ENCODE results near the gene MSLN. TPM values are rescaled to one million over a fixed set of nuclear protein-coding genes. Genes with fewer than 3 reads are reported as not detected.

Gene MSLN
- total and polyA plus RNA-seq, 2 of the 8 experiments (the other 6 are each of a cell fraction or from before 2014, with no cell fraction given): 0.28 to 0.50 TPM

GRCh38 chr16:772959-773358 lies 12.4 kb downstream of the MSLN start:
- H3K36me3 ChIP-seq (ENCODE audit: control insufficient read depth in 2 of 4, insufficient read depth in 4 of 4, low read length in 3 of 4): no peaks in the 10 kb centered on the region
- H4K20me1 ChIP-seq (replicated peaks in 1 of 2; ENCODE audit: control insufficient read depth in 1 of 2, insufficient read depth in 2 of 2, low read length in 2 of 2): no peaks in the 10 kb centered on the region
- H4K5ac ChIP-seq (ENCODE audit: insufficient read length, low read depth, low read length): no peak overlapping the region
- H2BK15ac ChIP-seq (ENCODE audit: low read length): 0 out of 2 replicates have a peak overlapping the region, but pooled peaks have one; percentile 29
- H2AK5ac ChIP-seq (ENCODE audit: low read depth, low read length): no peak overlapping the region
- H3K56ac ChIP-seq (replicated peaks; ENCODE audit: insufficient read length, low read depth, low read length): no peak overlapping the region
- no peak overlapping the region for H3K14ac ChIP-seq (ENCODE audit: insufficient read length)
- no peak overlapping the region for H3K18ac ChIP-seq (ENCODE audit: extremely low read depth, low read length)
- H3K79me2 ChIP-seq (ENCODE audit: control insufficient read depth in 1 of 2, insufficient read depth in 2 of 2, low read length in 2 of 2): no peaks in the 10 kb centered on the region
- CTCF ChIA-PET (ENCODE audit: partially characterized antibody): interaction anchor here (1.0 to 6.0 kb wide), 5 partner anchors 12 to 62 kb away, joined by 3 to 35 read pairs (median 8); no protein-coding TSS in a partner anchor
- POLR2A ChIA-PET (ENCODE audit: partially characterized antibody): interaction anchor here (1.2 to 2.0 kb wide), 3 partner anchors 27 to 56 kb away, joined by 4 to 8 read pairs (median 4); no protein-coding TSS in a partner anchor
- whole genome bisulfite sequencing, 2 experiments (ENCODE audit: extremely low coverage in 1 of 2, insufficient coverage in 1 of 2, insufficient read length in 1 of 2, insufficient replicate concordance in 2 of 2, low coverage in 1 of 2, low lambda C conversion rate in 2 of 2, missing lambda C conversion rate in 1 of 2): 97% methylated on average over 17 of the region's 18 CpGs; no CpG with 5 or more reads in 1 of the 2 experiments
- peaks cover 0 to 8% (median 6%) of the 10 kb centered on the region in 4 experiments; a peak in 5 of 7 replicates for H3K4me1 ChIP-seq (replicated peaks in 1 of 4; ENCODE audit: control insufficient read depth in 3 of 4, insufficient read depth in 4 of 4, low read length in 3 of 4)
- no peak overlapping the region for H2BK120ac ChIP-seq (replicated peaks; ENCODE audit: low read depth, low read length)
- H2BK5ac ChIP-seq (ENCODE audit: low read depth, low read length): no peak overlapping the region; the same call in 1 of the 2 replicates
- no peak overlapping the region for H3K23ac ChIP-seq (ENCODE audit: insufficient read length)
- DNase-seq (ENCODE audit: low read depth in 1 of 2, low spot score in 2 of 2) (no peak), FAIRE-seq (no peak)
- H3K23me2 ChIP-seq (ENCODE audit: low read depth, low read length): no peaks in the 10 kb centered on the region; the same call in 1 of the 2 replicates
- no peaks in the 10 kb centered on the region for H3K9me3 ChIP-seq (ENCODE audit: insufficient read depth in 2 of 2, low read depth in 1 of 2, low read length in 1 of 2)
- no peaks in the 10 kb centered on the region for H3K79me1 ChIP-seq (ENCODE audit: low read depth, low read length)
- H3K27me3 ChIP-seq (replicated peaks in 1 of 4; ENCODE audit: control insufficient read depth in 3 of 4, extremely low read depth in 1 of 4, insufficient read depth in 3 of 4, low read length in 3 of 4): no peaks in the 10 kb centered on the region; a peak in 1 of 7 replicates
- H3K4ac ChIP-seq (replicated peaks; ENCODE audit: insufficient read length, low read depth, low read length): no peak overlapping the region
- no peak overlapping the region for H3K4me3 ChIP-seq (ENCODE audit: extremely low read depth in 1 of 4, insufficient read depth in 2 of 4, low read depth in 3 of 4, low read length in 4 of 4)
- H4K8ac ChIP-seq (ENCODE audit: extremely low read depth, insufficient read depth, low read length): no peak overlapping the region
- H3K27ac ChIP-seq (ENCODE audit: low read depth, low read length): no peak overlapping the region
- H3K4me2 ChIP-seq (ENCODE audit: insufficient read depth in 1 of 2, low read depth in 2 of 2, low read length in 2 of 2): no peak overlapping the region
- no peak overlapping the region for H4K91ac ChIP-seq (replicated peaks; ENCODE audit: insufficient read length, low read length)
- H2AFZ ChIP-seq (ENCODE audit: low read length): no peak overlapping the region
- peak overlapping the region; percentile 68; the same call in 1 of the 2 replicates for H2BK12ac ChIP-seq (ENCODE audit: low read depth, low read length)
- H2BK20ac ChIP-seq (ENCODE audit: low read length): no peak overlapping the region
- H3K9ac ChIP-seq (replicated peaks in 1 of 4; ENCODE audit: extremely low read depth in 1 of 4, low read depth in 3 of 4, low read length in 3 of 4): no peak overlapping the region
- no peak for TF ChIP-seq MAX (IDR thresholded peaks at IDR 0.05)
- TF ChIP-seq SP2 (IDR thresholded peaks at IDR 0.05; ENCODE audit: low read length): no peak
- TF ChIP-seq GTF2F1 (IDR thresholded peaks at IDR 0.05; ENCODE audit: borderline replicate concordance, low read depth, low read length): no peak
- no peak for TF ChIP-seq EGR1 (IDR thresholded peaks at IDR 0.05; ENCODE audit: borderline replicate concordance, low read depth, low read length)
- TF ChIP-seq CHD1 (IDR thresholded peaks at IDR 0.05; ENCODE audit: low read depth, low read length): no peak
- no peak for TF ChIP-seq TAF7 (optimal IDR thresholded peaks at IDR 0.05; ENCODE audit: borderline replicate concordance, low read depth, low read length)
- TF ChIP-seq CTBP2 (IDR thresholded peaks at IDR 0.05; ENCODE audit: borderline replicate concordance, insufficient read depth, insufficient read length, low read length): no peak
- TF ChIP-seq NRF1 (IDR thresholded peaks at IDR 0.05; ENCODE audit: low read depth, low read length): no peak
- no peak for TF ChIP-seq BCL11A (IDR thresholded peaks at IDR 0.05; ENCODE audit: low read depth in 2 of 2, low read length in 2 of 2)
- no peak for TF ChIP-seq FOSL1 (IDR thresholded peaks at IDR 0.05; ENCODE audit: insufficient read depth, low read depth, low read length)
- TF ChIP-seq EZH2 (IDR thresholded peaks at IDR 0.05; ENCODE audit: low read depth, low read length, severe bottlenecking): no peak
- no peak for TF ChIP-seq SIN3A (conservative IDR thresholded peaks at IDR 0.05 in 1 of 2, IDR thresholded peaks at IDR 0.05 in 1 of 2; ENCODE audit: low read depth in 1 of 2, low read length in 2 of 2)
- no peak for TF ChIP-seq YY1 (IDR thresholded peaks at IDR 0.05; ENCODE audit: low read depth, low read length)
